Measurements from ENCODE around the gene KPNA1. TPM values are rescaled to one million over a fixed set of nuclear protein-coding genes. Genes with fewer than 3 reads are reported as not detected.

Gene KPNA1
- total RNA-seq, 4 donors from 2014 or later: 25.0 to 49.5 (median 37.0) TPM

GRCh38 chr3:122410111-122410510 is 104.6 kb downstream of the KPNA1 start:
- 93% methylated on average over 4 of the region's 4 CpGs for WGBS

GRCh38 chr3:122409446-122409845 is 105.3 kb downstream of the KPNA1 start:
- peaks cover 10% of the 10 kb centered on the region for H3K4me1 ChIP-seq
- H3K4me3 ChIP-seq: no peak overlapping the region
- H3K27me3 ChIP-seq: no peaks in the 10 kb centered on the region
- 72% methylated on average over 6 of the region's 6 CpGs for WGBS
- no peak overlapping the region for H3K27ac ChIP-seq
- H3K36me3 ChIP-seq: peaks cover 55% of the 10 kb centered on the region
- TF ChIP-seq EP300 (IDR thresholded peaks at IDR 0.05): no peak
- no peak for TF ChIP-seq POLR2AphosphoS5 (IDR thresholded peaks at IDR 0.05)
- no peak for TF ChIP-seq POLR2A (IDR thresholded peaks at IDR 0.05)
- no peak for TF ChIP-seq CTCF (IDR thresholded peaks at IDR 0.05)
- H3K9me3 ChIP-seq: no peaks in the 10 kb centered on the region
- no peak for DNase-seq (ENCODE audit: low spot score in 2 of 2)

More at GRCh38 chr3:122410111-122410510, 104.6 kb downstream of the KPNA1 start:
- Histone ChIP-seq H3K27ac (no peak overlapping the region), H3K36me3 (peaks cover 48% of the 10 kb centered on the region), H3K9me3 (no peaks in the 10 kb centered on the region), H3K4me3 (no peak overlapping the region), H3K4me1 (peaks cover 14% of the 10 kb centered on the region), H3K27me3 (no peaks in the 10 kb centered on the region)
- TF ChIP-seq CTCF (IDR thresholded peaks at IDR 0.05) (no peak), POLR2AphosphoS5 (IDR thresholded peaks at IDR 0.05) (no peak), POLR2A (IDR thresholded peaks at IDR 0.05) (no peak), EP300 (IDR thresholded peaks at IDR 0.05) (no peak)
- DNase-seq (ENCODE audit: low spot score in 2 of 2): no peak

GRCh38 chr3:122407946-122408345 is 106.8 kb downstream of the KPNA1 start:
- peaks cover 64% of the 10 kb centered on the region for H3K36me3 ChIP-seq
- no peak overlapping the region for H3K27ac ChIP-seq
- WGBS: 89% methylated on average over 1 of the region's 1 CpG
- no peaks in the 10 kb centered on the region for H3K4me1 ChIP-seq
- no peak overlapping the region for H3K4me3 ChIP-seq
- H3K9me3 ChIP-seq: no peaks in the 10 kb centered on the region
- TF ChIP-seq CTCF (IDR thresholded peaks at IDR 0.05) (no peak), POLR2A (IDR thresholded peaks at IDR 0.05) (no peak), POLR2AphosphoS5 (IDR thresholded peaks at IDR 0.05) (no peak), EP300 (IDR thresholded peaks at IDR 0.05) (no peak)
- DNase-seq (ENCODE audit: low spot score in 2 of 2): no peak
- H3K27me3 ChIP-seq: no peaks in the 10 kb centered on the region

GRCh38 chr3:122406198-122406597 is 108.5 kb downstream of the KPNA1 start:
- 95% methylated on average over 4 of the region's 4 CpGs for WGBS
- Histone ChIP-seq H3K4me1 (no peaks in the 10 kb centered on the region), H3K27me3 (no peaks in the 10 kb centered on the region), H3K9me3 (no peaks in the 10 kb centered on the region), H3K27ac (no peak overlapping the region), H3K36me3 (peaks cover 64% of the 10 kb centered on the region), H3K4me3 (no peak overlapping the region)
- no peak for DNase-seq (ENCODE audit: low spot score in 2 of 2)
- no peak for TF ChIP-seq POLR2AphosphoS5 (IDR thresholded peaks at IDR 0.05)
- no peak for TF ChIP-seq CTCF (IDR thresholded peaks at IDR 0.05)
- TF ChIP-seq POLR2A (IDR thresholded peaks at IDR 0.05): no peak
- no peak for TF ChIP-seq EP300 (IDR thresholded peaks at IDR 0.05)

GRCh38 chr3:122405015-122405414 is 109.7 kb downstream of the KPNA1 start:
- Histone ChIP-seq H3K9me3 (no peaks in the 10 kb centered on the region), H3K4me3 (no peak overlapping the region), H3K4me1 (no peaks in the 10 kb centered on the region), H3K27me3 (no peaks in the 10 kb centered on the region), H3K36me3 (peaks cover 55% of the 10 kb centered on the region), H3K27ac (no peak overlapping the region)
- TF ChIP-seq POLR2AphosphoS5 (IDR thresholded peaks at IDR 0.05): no peak
- no peak for TF ChIP-seq CTCF (IDR thresholded peaks at IDR 0.05)
- no peak for TF ChIP-seq EP300 (IDR thresholded peaks at IDR 0.05)
- TF ChIP-seq POLR2A (IDR thresholded peaks at IDR 0.05): no peak
- no peak for DNase-seq (ENCODE audit: low spot score in 2 of 2)
- WGBS: 92% methylated on average over 1 of the region's 3 CpGs
